ENCODE measurements around the gene PGBD4. TPM values are rescaled to one million over a fixed set of nuclear protein-coding genes. Genes with fewer than 3 reads are reported as not detected.

The PGBD4 gene
- total RNA-seq = 2.1 TPM in 2 replicates

DNA sequence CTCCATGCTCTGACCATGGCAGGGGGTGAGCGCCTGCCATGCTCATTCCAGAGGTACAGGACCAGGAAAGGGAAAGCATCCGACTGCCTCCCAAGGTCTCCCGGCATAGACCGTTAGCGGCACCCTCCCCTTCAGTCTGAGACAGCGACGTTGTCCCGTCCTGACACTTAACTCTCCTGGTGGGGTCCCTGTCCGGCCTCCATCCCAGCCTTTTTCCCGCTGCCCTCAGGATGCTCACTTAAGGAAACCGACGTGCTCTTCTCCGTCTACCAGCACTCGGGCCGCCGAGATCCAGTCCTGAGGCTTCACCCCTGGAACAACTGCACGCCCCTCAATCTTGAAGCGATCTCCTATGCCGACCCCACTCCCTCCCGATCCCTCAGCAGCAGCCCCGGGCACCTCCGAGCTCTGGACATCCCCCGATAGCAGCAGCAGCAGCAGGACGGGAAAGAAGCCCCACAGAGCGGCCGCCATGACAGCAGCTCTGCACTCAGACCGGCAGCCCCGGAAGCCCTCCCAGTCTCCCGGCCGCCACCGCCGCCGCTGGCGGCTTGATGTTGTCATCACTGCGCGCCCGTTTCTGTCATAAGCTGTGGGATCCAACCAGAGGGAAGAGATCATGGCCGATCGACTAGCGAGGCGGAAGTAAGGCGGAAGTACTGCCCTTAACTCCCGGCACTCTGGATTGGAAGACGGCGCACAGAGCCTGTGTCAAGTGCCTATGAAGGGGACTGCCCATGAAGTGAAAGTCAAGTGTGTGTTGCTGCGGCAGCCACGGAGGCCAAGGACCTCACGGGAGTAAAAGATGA, at the start of gene PGBD4, which contains the start of gene EMC7:
Gene PGBD4, plus strand, starts transcription at position 718 of the 809 bp plus-strand sequence. CDS start 449 bp downstream, outside the sequence.
Gene EMC7, minus strand, starts transcription at position 497 of the 809 bp plus-strand sequence. Its CDS starts 23 bp downstream, at position 474.

Other genes with a start within 250 kb of the PGBD4 start
- gene CHRM5, start 133.6 kb upstream of the PGBD4 start, total RNA-seq = not detected in 2 replicates
- gene AVEN, start 62.9 kb upstream of the PGBD4 start, total RNA-seq = 20.1 and 25.1 TPM in 2 replicates
- gene EMC7, start 221 bp upstream of the PGBD4 start, total RNA-seq = 57.1 and 63.6 TPM in 2 replicates
- gene KATNBL1, start 108.0 kb downstream of the PGBD4 start, total RNA-seq = 41.4 and 49.5 TPM in 2 replicates
- 140 and 145 TPM in 2 replicates for gene EMC4, start 122.9 kb downstream of the PGBD4 start, total RNA-seq
- 31.4 and 39.0 TPM in 2 replicates for gene SLC12A6, start 235.7 kb downstream of the PGBD4 start, total RNA-seq
- 159 and 172 TPM in 2 replicates for gene NOP10, start 241.1 kb downstream of the PGBD4 start, total RNA-seq
- gene NUTM1, start 241.2 kb downstream of the PGBD4 start, total RNA-seq = not detected in 2 replicates